ENCODE data around the gene ERC2.

DNA sequence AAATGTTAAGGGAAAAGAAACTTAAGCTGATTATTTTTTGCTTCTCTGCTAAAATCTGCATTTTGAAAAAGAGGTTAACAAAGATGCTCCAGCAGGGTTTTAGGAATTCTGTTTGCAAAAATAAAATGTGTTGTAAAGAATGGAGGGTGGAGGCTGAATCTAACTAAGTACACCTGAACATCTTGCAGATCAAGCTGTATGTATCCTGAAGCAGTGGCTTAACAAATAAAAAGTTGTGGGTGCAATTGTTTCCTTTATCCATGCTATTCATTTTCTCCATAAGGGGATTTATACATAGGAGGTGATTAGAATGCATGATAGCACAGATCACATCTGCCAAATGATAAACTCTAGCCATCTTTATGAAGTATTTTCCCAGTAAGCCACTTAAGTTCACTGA, 466.3 kb downstream of the ERC2 start:
- TF ChIP-seq, protein P1, sequence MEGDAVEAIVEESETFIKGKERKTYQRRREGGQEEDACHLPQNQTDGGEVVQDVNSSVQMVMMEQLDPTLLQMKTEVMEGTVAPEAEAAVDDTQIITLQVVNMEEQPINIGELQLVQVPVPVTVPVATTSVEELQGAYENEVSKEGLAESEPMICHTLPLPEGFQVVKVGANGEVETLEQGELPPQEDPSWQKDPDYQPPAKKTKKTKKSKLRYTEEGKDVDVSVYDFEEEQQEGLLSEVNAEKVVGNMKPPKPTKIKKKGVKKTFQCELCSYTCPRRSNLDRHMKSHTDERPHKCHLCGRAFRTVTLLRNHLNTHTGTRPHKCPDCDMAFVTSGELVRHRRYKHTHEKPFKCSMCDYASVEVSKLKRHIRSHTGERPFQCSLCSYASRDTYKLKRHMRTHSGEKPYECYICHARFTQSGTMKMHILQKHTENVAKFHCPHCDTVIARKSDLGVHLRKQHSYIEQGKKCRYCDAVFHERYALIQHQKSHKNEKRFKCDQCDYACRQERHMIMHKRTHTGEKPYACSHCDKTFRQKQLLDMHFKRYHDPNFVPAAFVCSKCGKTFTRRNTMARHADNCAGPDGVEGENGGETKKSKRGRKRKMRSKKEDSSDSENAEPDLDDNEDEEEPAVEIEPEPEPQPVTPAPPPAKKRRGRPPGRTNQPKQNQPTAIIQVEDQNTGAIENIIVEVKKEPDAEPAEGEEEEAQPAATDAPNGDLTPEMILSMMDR (IDR thresholded peaks at IDR 0.05): no peak
- no peak for TF ChIP-seq POLR2A (IDR thresholded peaks at IDR 0.05)

Data from heart left ventricle (tissue), 13 donors.